Measurements from ENCODE around the gene UBA52.

Gene UBA52

GRCh38 chr19:18608805-18609716, 37.4 kb downstream of the UBA52 start:
- no peak for DNase-seq (ENCODE audit: low spot score)

- DNase-seq (ENCODE audit: low spot score): no peak
These were observed 38.0 kb downstream of the UBA52 start for GRCh38 chr19:18609717-18610051.

- DNase-seq (ENCODE audit: low spot score): no peak
These were observed 38.5 kb downstream of the UBA52 start for GRCh38 chr19:18610245-18610555.

- DNase-seq (ENCODE audit: low spot score): no peak
These were observed 39.1 kb downstream of the UBA52 start for GRCh38 chr19:18610556-18611326.

- no peak for DNase-seq (ENCODE audit: low spot score)
These were observed 39.8 kb downstream of the UBA52 start for GRCh38 chr19:18611327-18612050.

- DNase-seq (ENCODE audit: low spot score): no peak
These were observed 40.6 kb downstream of the UBA52 start for GRCh38 chr19:18612051-18612771.

GRCh38 chr19:18612772-18613588, 41.3 kb downstream of the UBA52 start, which contains the start of gene TMEM59L:
TSS of gene TMEM59L (plus strand) at chr19:18612870. CDS start at chr19:18612959, 89 bp downstream.
- peak; percentile 45 for DNase-seq (ENCODE audit: low spot score)

- DNase-seq (ENCODE audit: low spot score): no peak
These were observed 42.1 kb downstream of the UBA52 start for GRCh38 chr19:18613589-18614234.

GRCh38 chr19:18616023-18616422, 44.4 kb downstream of the UBA52 start:
- DNase-seq (ENCODE audit: low spot score): no peak

GRCh38 chr19:18617562-18617961, 45.9 kb downstream of the UBA52 start:
- no peak for DNase-seq (ENCODE audit: low spot score)

GRCh38 chr19:18618236-18618635, 46.6 kb downstream of the UBA52 start:
- no peak for DNase-seq (ENCODE audit: low spot score)

GRCh38 chr19:18620311-18620710, 48.7 kb downstream of the UBA52 start:
- DNase-seq (ENCODE audit: low spot score): no peak

GRCh38 chr19:18620902-18621301, 49.2 kb downstream of the UBA52 start:
- DNase-seq (ENCODE audit: low spot score): no peak

GRCh38 chr19:18626906-18627305, 55.2 kb downstream of the UBA52 start:
- DNase-seq (ENCODE audit: low spot score): no peak

All from CD4-positive, alpha-beta T cell treated with Interleukin-6 at 100 ng/mL for 8 hours (primary cell).